ENCODE data around the gene SH3GL2.

- TF ChIP-seq CTCF (IDR thresholded peaks at IDR 0.05) (no peak), POLR2A (IDR thresholded peaks at IDR 0.05) (no peak)
Measured at GRCh38 chr9:17742067-17742466, 163.2 kb downstream of the SH3GL2 start.

Data from thyroid gland (tissue), 4 donors.